Measurements from ENCODE around the gene SFTA2.

GRCh38 chr6:30900863-30901417 is 31.0 kb downstream of the SFTA2 start:
- TF ChIP-seq CTCF (IDR thresholded peaks at IDR 0.05) (no peak), EP300 (IDR thresholded peaks at IDR 0.05) (no peak)
